Non-pigmented ciliary epithelial cell (primary cell): Measurements from ENCODE around the gene KAT2A.

Experiments
- DNase-seq: peaks from one replicate; pipeline ENCODE4 v3.0.0-alpha.2; 2010; ENCODE audit warnings: low read depth

Gene KAT2A

DNA sequence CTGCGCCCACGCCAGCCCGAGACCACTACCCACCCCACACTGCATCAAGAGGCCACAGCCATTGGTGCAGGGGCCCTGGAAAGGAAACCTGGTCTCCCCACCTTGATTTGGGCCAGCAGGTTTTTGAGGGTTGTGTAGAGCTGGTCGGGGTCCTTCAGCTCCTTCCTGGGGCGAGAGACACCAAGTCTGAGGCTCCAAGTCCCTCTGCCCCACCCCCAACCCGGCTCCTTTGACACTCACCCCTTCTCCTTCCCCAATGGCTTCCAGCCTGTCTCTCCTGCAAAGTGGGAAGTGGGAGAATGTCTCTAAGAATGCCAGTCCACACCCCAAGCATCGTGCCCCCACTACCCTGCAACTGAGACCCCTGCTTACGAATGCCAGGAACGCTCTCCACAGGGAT is 7.0 kb downstream of the KAT2A start:
- no peak for DNase-seq

DNA sequence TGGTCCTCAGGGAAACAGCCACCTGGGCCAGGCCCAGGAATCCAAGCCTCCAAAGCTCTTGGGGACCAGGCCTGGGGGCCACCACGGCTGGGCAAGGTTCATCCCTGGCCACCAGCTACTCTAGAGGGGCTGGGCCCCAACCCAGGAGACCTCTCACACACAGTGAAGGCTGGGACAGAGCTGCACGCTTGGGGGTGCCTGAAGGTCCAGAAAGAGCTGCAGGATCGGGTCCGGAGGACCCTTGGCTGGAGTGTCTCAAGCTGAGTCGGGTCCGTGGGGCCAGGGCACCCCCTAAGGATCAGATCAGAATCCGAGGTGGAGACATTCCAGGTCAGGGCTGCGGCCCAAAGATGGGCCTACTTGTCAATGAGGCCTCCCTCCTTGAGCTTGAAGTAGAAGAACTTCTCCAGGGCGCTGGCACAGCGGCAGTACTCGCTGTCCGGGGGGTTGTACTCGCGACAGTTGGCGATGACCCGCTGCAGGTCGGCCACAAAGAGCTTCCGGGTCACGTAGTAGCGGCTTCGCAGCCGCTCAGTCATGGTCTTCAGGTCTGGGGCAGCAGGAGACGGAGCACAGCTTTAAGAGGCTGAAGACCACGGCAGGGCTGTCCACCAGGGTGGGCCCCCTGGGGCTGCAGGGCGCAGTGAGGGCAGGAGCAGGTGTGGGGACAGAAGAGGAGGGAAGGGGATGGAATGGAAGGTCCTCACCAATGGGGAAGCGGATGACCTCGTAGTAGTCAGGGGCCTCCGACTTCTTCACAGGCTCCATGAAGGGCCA is 7.7 kb downstream of the KAT2A start:
- DNase-seq: no peak

DNA sequence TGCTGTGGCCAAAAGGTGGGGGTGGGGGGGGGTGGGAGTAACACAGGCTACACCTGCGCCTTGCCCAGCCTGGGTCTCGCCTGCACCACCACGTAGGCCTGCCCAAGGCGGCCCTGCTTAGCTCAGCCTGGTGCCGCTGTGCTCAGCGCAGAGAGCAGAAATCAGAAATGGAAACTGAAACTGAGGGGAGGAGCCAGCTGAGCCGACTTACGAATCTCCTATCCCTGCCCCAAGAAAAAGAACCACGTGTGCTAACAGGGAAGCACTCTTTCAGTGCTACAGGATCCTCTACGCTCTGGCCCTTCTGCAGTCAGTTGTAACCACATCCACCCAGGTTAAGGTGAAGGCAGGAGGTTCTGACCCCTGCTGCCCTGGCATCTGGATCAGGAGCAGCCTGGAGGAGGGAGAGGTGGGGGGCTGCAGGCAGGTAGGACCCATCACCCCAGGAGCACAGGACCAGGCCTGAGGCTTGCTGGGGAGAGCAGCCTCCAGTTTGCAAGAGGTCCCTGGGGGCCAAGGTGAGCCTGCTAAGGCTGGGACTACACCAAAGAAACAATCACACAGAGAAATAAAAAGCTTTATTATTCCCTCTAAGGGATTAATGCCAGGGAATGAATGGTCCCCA is 8.5 kb downstream of the KAT2A start, which contains the start of gene DHX58:
Gene DHX58 (minus strand): TSS at position 163 of the 625 bp plus-strand sequence. CDS start 822 bp downstream, outside the sequence.
- peak; percentile 50 for DNase-seq

DNA sequence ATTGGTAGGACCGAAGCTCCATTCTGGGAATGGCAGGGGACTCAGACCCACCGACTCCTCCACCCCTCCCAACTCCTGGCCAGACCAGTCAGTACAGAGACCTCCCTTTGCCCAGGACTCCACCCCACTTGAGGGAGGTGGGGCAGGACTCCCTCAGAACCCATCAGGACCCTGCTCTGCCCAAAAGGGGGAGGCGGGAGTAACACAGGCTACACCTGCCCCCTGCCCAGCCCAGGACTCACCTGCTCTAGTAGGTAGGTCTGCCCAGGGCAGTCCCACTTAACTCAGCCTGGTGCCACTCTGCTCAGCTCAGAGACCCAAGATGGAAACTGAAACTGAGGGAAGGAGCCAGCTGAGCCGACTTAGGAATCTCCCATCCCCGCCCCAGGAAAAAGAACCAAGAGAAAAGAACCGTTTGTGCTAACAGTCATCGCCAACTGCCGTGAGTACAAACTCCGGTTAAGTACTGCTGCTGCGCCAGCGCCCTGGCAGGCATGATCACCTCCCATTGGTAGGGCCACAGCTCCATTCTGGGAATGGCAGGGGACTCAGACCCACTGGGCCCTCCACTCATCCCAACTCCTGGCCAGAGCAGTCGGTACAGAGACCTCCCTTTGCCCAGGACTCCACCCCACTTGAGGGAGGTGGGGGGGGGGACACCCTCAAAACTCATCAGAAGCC is 9.2 kb downstream of the KAT2A start:
- DNase-seq: no peak

DNA sequence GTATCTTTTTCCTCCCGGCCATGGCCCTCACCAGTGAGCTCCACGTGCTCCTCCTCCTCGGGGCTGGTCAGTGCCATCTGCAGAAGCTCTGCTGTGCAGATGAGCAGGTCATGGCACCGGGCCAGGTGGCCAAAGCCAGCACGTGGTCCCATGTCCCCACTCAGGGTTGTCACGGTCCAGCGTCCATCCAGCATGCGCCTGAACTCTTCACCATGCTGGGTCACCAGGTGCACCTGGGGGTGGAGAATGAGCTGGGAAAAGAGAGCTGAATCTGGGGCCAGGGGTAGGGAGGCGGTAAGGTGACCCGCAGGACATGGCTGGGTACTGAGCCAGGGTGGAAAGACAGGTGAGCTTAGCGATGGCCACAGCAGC is 9.9 kb downstream of the KAT2A start:
- DNase-seq: no peak

DNA sequence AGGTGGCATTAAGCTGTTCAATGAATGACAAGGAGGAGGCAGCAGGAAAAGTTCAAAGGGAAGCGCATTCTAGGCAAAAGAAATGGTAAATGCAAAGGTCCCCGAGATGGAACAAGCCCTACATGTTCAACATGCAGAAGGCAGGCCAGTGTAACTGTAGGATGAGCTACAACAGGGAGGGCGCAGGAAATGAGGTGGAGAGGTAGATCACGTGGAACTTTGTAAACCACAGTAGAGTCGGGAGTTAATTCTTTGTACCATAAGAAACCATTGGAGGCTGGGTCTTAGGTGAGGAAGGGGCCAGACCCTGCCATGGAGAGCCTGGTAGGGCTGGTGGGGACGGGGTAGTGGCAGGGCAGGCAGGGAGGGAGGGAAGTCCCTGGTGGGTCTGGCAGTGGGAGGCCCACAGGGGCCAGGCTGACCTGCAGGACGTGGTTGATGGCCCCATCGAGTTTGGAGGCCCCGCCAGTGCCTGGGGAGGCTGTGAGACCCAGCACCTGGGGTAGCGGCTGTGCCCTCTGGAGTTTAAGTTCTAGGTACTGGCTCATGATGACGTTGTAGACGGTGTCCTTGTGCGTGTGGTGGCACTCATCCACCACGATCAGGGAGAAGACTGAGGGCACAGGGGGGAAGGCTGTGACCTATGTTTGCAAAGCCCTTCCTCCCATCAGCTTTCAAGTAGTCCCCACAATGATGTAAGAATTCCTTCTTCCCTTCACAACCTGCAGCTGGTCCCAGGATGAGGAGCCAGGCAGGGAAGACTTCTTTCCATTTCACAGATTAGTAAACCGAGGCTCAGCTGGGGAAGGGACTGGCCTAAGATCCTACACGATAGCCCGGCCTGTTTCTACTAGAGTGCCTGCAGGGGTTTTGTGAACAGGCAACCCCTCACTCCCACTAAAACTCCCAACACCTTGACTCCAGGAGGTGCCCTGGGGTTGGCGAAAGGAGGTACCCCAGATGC is 10.6 kb downstream of the KAT2A start:
- no peak for DNase-seq

DNA sequence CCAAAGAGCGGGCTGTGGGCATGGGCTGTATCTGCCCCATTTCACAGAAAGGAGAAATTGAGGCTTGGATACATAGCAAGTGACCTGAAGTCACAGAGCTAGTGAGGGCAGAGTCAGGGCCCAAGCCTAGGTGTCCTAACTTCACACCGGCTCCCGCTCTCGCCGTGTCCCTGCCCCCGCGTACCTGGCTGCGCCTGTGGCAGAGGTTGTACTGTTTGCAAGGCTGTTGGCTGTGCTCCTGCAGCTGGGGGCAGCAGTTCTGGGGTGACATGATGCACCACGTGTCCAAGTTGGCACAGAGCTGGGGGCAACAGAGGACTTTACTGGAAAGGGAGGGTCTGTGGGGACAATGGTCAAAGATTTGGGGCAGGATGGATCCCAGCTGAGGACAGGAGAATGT is 12.1 kb downstream of the KAT2A start:
- no peak for DNase-seq

DNA sequence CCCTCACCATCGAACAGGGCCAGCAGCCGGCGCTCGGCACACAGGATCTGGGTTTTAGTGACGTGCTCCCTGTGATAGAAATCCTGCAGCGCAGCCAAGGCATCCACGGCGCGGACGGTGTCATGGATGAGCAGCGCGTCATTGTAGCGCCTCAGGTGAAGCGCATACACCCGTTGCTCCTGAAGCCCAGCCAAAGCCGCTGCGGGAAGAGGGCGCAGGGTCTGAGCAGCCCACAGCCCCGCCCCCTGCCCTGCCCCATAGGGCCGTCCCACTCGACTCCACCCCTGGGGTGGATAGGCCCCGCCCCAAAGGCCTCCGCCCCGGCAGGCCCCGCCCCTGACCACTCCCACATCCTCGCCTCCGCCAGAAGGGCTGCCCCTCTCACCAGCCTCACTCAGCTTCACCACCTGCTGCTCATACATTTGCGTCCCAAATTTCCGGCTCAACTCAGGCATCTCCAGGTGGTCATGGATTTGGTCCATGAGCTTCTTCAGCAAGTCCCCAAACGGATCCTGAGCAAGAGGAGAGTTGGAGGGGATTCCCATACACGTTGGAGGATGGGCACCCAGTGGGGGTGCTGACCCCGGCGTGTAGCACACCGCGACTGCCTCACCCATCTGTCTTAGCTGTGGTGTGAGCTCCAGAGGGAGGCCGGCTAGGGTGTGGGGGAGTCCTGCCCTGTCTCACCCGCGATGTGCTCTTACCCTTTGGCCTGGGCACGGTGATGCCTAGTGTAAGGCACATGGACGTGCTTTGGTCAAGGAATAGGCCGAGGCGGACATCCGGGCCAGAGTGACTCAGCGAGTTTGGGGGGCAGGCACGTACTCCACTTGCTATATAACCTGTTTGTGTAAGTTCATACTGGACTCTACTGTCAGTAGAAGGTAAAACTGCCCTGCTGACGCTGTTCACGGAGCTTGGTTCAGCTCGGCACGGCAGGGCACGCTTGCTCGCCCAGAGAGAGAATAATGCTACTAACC is 13.3 kb downstream of the KAT2A start:
- no peak for DNase-seq

DNA sequence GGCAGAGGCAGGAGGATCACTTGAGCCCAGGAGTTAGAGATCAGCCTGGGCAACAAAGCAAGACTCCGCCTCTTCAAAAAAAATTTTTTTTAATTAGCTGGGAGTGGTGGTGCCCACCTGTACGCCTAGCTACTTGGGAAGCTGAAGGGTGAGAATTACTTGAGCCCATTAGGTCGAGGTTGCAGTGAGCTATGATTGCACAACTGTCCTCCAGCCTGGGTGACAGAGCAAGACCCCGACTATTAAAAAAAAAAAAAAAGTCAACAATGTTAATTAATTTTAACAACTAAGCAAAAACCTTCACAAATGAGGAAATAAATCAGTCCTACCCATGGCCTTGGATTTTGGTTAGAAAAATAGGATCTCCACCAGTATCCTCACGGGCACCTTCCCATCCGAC is 14.0 kb downstream of the KAT2A start:
- no peak for DNase-seq

DNA sequence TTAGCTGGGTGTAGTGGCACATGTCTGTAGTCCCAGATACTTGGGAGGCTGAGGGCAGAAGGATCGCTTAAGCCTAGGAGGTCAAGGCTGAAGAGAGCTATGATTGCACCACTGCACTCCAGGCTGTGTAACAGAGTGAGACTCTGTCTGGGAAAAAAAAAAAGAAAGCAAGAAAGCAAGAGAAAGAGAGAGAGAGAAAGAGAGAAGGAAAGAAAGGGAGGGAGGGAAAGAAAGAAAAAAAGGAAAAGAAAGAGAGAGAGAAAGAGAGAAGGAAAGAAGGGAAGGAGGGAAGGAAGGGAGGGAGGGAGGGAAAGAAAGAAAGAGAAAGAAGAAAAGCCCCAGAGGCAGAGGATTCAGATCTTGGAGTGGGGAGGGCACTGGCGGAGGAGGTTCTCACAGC is 15.2 kb downstream of the KAT2A start:
- DNase-seq: no peak

DNA sequence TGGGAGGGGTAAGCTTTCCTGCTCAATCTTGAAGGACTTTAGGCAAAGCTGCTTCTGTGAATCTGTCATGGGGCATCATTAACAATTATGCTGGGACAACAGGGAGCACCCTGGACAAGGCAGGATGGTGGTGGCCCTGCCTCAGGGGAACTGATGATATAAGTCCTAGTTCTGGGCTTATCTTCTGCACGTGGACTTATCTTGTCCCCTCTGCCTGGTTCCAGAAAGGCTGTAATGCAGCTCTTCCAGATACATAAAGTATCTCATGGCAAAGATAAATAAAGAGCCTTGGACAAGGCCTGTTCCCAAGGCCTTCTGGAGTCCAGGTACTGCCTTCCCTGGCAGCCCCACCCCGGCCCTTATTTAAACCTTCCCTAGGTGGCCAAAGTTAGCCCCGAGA is 16.9 kb downstream of the KAT2A start:
- DNase-seq: no peak

DNA sequence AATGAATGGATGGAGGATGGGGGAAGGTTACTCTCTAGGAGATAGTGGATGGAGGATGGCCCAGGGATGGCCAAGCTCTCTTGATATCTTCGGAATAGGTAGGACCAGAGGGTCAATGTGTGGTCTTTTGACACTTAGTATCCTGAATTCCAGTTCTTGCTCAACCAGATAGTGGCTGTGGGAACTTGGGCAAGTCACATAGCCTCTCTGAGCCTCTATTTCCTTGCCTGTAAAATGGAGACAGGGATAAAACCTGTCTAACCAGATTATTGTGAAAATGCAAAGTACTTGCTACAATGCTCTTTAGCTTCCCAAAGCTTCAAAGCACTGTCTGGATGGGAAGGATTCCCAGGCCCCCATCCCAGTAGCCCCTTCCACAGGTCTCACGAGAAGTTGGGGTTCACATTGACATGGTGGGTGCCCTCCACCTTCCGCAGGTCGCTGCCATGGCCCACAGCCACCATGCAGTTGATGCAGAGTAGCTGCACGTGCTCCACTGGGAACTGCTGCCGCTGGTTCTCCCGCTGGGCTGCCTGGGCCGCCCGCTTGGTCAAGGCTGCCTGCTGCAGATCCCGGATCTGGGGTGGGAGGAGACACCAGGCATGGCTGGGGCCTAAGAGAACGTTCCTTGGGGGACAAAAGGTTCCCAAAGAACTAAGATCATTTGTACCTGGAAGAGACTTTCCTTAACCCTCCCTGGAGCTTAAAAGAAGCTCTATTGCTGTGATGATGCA is 17.8 kb downstream of the KAT2A start:
- no peak for DNase-seq

DNA sequence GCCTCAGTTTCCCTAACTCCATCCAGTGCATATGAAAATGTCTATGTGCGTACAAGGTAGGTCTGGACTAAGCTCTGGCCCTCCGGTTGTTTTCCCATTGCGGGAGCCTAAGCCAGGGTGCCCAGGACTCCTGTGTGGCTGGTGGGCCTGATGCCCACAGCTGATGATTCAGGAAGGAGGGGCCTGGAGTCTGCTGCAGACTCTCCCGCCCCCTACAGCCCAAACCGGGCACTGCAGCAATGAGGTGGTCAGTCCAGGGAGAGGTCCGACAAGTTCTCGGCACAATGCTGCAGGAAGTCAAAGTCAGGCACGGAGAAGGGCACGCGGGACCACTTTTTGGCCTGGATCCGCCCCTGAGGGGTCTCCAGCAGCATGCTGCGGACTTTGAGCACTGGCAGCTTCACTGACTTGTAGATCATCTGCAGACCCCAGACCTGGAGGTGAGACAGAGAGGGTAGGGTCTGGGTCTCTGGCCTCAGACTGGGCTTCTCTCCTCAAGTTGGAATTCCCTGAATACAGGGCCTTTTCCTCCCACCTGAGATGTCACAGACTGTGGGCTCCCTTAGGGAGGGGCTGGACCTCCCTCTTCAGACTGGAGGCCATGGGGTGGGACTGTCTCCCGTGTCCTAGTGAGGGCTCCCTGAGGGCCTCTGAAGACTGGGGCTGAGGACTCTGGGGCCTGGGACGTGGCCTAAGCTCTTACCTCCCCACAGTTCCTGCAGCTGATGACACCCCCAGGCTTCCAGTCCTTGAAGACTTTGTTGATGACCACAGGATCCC is 19.5 kb downstream of the KAT2A start:
- DNase-seq: peak; percentile 22

DNA sequence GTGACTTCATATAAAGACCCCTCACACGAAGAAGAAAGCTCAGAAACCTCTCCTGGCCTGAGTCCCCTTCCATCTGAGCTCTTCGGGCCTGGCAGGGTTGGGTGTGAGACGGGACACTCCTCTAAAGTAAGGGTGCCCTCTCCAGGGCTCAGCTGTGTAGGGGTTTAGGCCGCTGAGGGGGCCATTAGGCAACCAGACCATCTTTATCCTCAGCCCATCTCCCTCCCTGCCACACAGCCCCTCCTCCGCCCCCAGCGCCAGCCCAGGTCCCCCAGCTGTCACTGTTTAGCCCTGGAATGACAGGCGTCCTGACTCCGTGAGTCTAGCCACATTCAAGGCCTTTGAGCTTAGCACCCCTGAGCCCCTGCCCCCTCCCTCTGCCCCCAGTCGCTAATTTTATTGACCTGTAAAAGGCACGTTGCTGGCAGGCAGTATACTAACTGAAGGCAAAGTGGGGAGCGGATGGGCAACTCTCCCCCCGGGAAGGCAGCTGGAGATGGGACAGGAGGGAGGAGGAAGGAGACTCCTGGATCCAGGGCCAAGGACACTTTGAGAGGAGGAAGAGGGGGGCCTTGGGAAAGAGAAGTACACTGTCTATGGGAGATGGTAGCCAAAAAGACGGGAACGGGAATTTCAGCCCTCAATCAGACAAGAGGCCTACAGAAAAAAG is 22.3 kb downstream of the KAT2A start:
- no peak for DNase-seq

DNA sequence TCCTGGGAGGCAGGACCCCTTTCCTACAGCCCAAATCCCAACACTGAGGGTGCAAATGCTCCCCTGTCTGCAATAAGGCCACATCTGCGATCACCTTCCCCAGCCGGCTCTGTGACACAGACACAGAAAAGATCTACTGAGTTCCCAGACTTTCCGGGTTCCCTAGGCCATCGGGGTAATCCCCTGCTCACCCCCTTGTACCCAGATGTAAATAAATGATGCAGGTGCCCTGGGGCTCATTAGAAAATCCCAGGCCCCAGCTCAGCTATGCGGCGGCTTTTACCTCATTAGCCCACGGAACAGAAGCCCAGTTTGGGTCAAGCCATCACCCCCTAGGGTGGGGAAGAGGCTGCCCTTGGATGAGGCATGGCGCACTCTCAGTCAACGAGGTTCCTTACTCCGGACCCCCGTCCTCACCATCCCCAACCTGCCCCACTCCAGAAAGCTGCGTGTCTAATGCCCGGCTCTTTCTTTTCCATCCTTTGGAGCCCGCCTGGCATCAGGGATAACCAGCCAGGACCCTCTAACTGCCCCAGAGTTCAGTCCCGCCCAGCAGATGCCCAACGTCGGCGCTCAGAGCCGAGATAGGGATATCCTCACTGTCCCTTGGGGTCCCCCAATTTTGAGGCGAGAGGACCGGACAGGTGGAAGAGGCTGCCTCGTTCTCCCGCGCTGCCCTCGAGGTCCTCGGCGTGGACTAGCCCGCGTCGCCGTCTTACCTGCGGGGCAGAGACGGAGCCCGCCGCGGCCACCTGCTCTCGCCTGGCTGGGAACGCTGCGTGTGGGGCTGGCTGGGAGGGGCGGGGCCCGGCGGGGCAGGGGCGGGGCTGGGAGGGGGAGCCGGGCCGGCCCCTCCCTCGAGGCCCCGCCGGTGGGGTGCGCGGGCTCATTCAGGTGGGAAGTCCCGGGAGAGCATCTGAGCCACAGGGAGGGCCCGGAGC is 23.2 kb downstream of the KAT2A start, which contains the start of gene ZNF385C:
Gene ZNF385C (minus strand): TSS at position 783 of the 941 bp plus-strand sequence. CDS start 35,417 bp downstream, outside the sequence.
- DNase-seq: no peak

DNA sequence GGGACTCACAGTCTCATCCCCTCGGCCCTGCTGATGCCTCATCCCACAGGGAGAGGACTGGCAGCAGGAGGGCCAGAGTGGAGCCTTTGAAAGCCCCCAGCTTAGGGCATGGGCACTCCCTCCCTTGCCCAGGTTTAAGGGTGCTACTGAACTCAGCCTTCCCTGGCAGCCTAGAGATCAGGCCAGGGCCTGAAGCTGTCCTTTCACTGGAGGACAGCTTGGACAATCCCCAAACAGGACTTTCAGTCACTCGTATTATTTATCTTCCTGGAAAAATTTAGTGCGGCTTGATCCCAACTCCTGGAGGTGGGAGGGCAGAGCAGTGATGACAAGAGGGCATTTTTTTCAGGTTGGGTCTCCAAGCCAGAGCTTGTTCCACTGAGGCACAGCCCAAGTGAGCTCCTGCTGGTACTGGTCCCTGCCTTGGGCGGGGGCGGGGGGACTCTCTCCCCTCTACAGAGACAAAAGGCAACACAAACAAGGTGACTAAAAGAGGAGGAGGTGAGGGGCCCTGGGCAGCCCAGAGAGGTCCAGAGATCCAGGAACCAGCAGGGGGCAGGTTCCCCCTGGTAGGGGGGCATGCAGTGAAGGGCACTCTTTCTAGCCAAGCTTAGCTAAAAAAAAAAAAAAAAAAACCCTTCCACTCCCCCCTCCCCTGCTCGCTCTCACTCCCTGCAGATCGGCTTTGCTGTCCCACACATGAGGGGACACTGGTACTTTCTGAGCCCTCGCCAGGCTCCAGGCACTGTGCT is 24.6 kb downstream of the KAT2A start:
- no peak for DNase-seq
